ENCODE data around the gene FHL2. TPM values are rescaled to one million over a fixed set of nuclear protein-coding genes. Genes with fewer than 3 reads are reported as not detected.

Gene FHL2
- polyA plus RNA-seq, 3 donors: 0.03 TPM; not detected in 1

DNA sequence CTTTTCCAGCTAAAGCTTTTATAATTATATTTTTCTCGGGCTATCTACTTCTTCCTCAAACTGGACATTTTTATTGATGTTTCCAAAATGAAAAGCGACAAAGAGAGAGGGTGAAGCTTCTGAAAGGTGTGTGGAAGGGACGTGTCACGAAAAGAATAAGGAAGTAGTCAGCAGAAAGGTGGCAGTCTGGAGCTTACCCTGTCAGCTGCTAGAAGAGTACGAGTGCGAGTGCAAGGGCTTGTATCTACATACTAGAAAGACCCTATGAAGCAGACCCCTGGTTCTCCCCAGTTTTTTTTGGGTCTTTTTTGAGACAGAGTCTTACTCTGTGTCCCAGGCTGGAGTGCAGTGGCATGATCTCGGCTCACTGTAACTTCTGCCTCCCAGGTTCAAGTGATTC, 14.6 kb downstream of the FHL2 start:
- no peak overlapping the region for H3K9ac ChIP-seq (ENCODE audit: insufficient read depth, low read length, poor library complexity, severe bottlenecking)
- H3K36me3 ChIP-seq (replicated peaks in 1 of 2; ENCODE audit: control insufficient read depth in 1 of 2, insufficient read depth in 2 of 2, low read length in 2 of 2): no peaks in the 10 kb centered on the region
- TF ChIP-seq, protein P1, sequence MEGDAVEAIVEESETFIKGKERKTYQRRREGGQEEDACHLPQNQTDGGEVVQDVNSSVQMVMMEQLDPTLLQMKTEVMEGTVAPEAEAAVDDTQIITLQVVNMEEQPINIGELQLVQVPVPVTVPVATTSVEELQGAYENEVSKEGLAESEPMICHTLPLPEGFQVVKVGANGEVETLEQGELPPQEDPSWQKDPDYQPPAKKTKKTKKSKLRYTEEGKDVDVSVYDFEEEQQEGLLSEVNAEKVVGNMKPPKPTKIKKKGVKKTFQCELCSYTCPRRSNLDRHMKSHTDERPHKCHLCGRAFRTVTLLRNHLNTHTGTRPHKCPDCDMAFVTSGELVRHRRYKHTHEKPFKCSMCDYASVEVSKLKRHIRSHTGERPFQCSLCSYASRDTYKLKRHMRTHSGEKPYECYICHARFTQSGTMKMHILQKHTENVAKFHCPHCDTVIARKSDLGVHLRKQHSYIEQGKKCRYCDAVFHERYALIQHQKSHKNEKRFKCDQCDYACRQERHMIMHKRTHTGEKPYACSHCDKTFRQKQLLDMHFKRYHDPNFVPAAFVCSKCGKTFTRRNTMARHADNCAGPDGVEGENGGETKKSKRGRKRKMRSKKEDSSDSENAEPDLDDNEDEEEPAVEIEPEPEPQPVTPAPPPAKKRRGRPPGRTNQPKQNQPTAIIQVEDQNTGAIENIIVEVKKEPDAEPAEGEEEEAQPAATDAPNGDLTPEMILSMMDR (IDR thresholded peaks at IDR 0.05): no peak
- H4K20me1 ChIP-seq (ENCODE audit: insufficient read depth, low read length): no peaks in the 10 kb centered on the region
- intact Hi-C loops (cut with micrococcal nuclease): no loop called here
- Mint-ChIP-seq H3K9me3 (no peaks in the 10 kb centered on the region), H3K36me3 (no peaks in the 10 kb centered on the region), H3K4me1 (peaks cover 18% of the 10 kb centered on the region), H3K4me3 (no peak overlapping the region), H3K27ac (no peak overlapping the region), H3K27me3 (ENCODE audit: low read depth in 3 of 3) (peaks cover 1 to 6% (median 4%) of the 10 kb centered on the region in 3 donors)
- no peak overlapping the region for H3K4me3 ChIP-seq (replicated peaks in 1 of 3; ENCODE audit: low read depth in 2 of 3, low read length in 3 of 3)
- no peaks in the 10 kb centered on the region for H3K27me3 ChIP-seq (ENCODE audit: control insufficient read depth in 2 of 2, insufficient read depth in 2 of 2, low read length in 2 of 2)
- DNase-seq: no peak
- H2AFZ ChIP-seq (ENCODE audit: insufficient read depth, low read depth, low read length, poor library complexity, severe bottlenecking): no peak overlapping the region
- no peak overlapping the region for H3K4me2 ChIP-seq (replicated peaks; ENCODE audit: extremely low read depth, low read length, poor library complexity, severe bottlenecking)
- H3K79me2 ChIP-seq (ENCODE audit: insufficient read depth, low read length): no peaks in the 10 kb centered on the region
- H3K4me1 ChIP-seq (ENCODE audit: control insufficient read depth in 1 of 2, insufficient read depth in 2 of 2, low read length in 2 of 2): peaks cover 7 to 15% of the 10 kb centered on the region in 2 donors
- H3K27ac ChIP-seq (ENCODE audit: low read depth in 1 of 2, low read length in 2 of 2): no peak overlapping the region
- WGBS (ENCODE audit: insufficient coverage): 75% methylated on average over 5 of the region's 7 CpGs
- no peaks in the 10 kb centered on the region for H3K9me3 ChIP-seq (replicated peaks in 1 of 2; ENCODE audit: control insufficient read depth in 1 of 2, insufficient read depth in 1 of 2, low read length in 2 of 2)

DNA sequence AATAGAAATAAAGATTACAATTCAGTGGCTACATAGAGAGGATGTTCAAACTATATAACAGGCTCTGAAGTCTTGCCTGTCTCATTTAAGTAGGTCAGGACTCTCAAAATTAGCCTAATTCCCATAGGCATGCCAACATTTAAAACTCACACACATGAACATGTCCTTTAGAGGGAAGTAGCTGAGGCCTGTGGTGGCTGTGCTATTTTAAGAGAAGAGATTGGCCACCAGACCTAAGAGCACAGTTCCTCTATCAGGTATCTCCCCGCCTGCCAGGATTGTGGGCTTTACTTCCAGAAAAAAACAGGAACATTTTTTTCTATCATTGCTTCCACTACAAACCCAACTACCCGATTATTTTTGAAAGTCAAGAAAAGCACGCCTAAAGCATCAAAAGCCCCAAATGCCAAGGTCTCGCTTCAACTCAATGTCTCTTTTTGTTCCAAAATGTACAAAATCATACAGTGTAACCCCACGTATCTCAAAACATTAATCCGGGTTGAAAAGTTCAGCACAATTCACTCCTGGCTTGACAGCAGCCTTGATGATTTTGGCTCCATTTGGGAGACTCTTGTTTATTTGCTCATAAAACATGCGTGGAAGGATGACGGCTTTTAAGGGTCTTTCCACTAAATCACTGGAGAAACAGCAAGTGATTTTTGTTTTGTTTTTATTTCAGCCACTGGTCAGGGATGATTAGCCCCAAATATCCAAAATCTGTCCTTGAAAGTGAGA, 15.3 kb downstream of the FHL2 start:
- H4K20me1 ChIP-seq (ENCODE audit: insufficient read depth, low read length): no peaks in the 10 kb centered on the region
- WGBS (ENCODE audit: insufficient coverage): 17% methylated on average over 6 of the region's 8 CpGs
- peaks cover 18% of the 10 kb centered on the region for H3K4me1 Mint-ChIP-seq

More for the DNA sequence above, 15.3 kb downstream of the FHL2 start:
- no peak overlapping the region for H3K27ac Mint-ChIP-seq
- Histone ChIP-seq H2AFZ (ENCODE audit: insufficient read depth, low read depth, low read length, poor library complexity, severe bottlenecking) (no peak overlapping the region), H3K4me1 (ENCODE audit: control insufficient read depth in 1 of 2, insufficient read depth in 2 of 2, low read length in 2 of 2) (peaks cover 7 to 15% of the 10 kb centered on the region in 2 donors), H3K4me2 (replicated peaks; ENCODE audit: extremely low read depth, low read length, poor library complexity, severe bottlenecking) (no peak overlapping the region), H3K27me3 (ENCODE audit: control insufficient read depth in 2 of 2, insufficient read depth in 2 of 2, low read length in 2 of 2) (no peaks in the 10 kb centered on the region), H3K9me3 (replicated peaks in 1 of 2; ENCODE audit: control insufficient read depth in 1 of 2, insufficient read depth in 1 of 2, low read length in 2 of 2) (no peaks in the 10 kb centered on the region), H3K9ac (ENCODE audit: insufficient read depth, low read length, poor library complexity, severe bottlenecking) (no peak overlapping the region), H3K4me3 (replicated peaks in 1 of 3; ENCODE audit: low read depth in 2 of 3, low read length in 3 of 3) (no peak overlapping the region), H3K36me3 (replicated peaks in 1 of 2; ENCODE audit: control insufficient read depth in 1 of 2, insufficient read depth in 2 of 2, low read length in 2 of 2) (no peaks in the 10 kb centered on the region), H3K79me2 (ENCODE audit: insufficient read depth, low read length) (no peaks in the 10 kb centered on the region), H3K27ac (ENCODE audit: low read depth in 1 of 2, low read length in 2 of 2) (no peak overlapping the region)
- intact Hi-C loops (cut with micrococcal nuclease): no loop called here
- H3K4me3 Mint-ChIP-seq: no peak overlapping the region
- TF ChIP-seq, protein P1 (IDR thresholded peaks at IDR 0.05): no peak
- peak in 1 of 3 donors; percentile 7 for DNase-seq
- no peaks in the 10 kb centered on the region for H3K36me3 Mint-ChIP-seq
- no peaks in the 10 kb centered on the region for H3K9me3 Mint-ChIP-seq
- H3K27me3 Mint-ChIP-seq (ENCODE audit: low read depth in 3 of 3): peaks cover 1 to 6% (median 4%) of the 10 kb centered on the region in 3 donors
